B cell (primary cell): ENCODE data around the gene CHIT1. TPM values are rescaled to one million over a fixed set of nuclear protein-coding genes. Genes with fewer than 3 reads are reported as not detected.
"Not testable (repeated sequence)": the region's sequence is repeated elsewhere in the genome, so short reads cannot be mapped to it uniquely, and the experiment has no call there.

Experiments used
- ATAC-seq: fragments of 200-7000 bp; cut with Tn5 transposase; one replicate; pipeline ENCODE4 v1.10.0; 2021; ENCODE audit warnings: low read depth, mild to moderate bottlenecking, moderate number of reproducible peaks, moderate library complexity
- CTCF ChIA-PET: fragments of 350-600 bp; sonication (Branson Sonifier 250); formaldehyde crosslinking; loops from one replicate; lab custom pipeline; 2021; ENCODE audit warnings: antibody characterized with exemption, inconsistent platforms; lab: Charles Lee
- POLR2A ChIA-PET: fragments of 350-600 bp; sonication (Branson Sonifier 250); formaldehyde crosslinking; loops from one replicate; lab custom pipeline; 2021; ENCODE audit warnings: antibody characterized with exemption; lab: Charles Lee
- DNase-seq: peaks from one replicate; pipeline ENCODE4 v3.0.0; 2013
- H2AFZ ChIP-seq: 2 replicates; pipeline ENCODE4 v1.6.1; 2012; ENCODE audit warnings: mild to moderate bottlenecking, low read depth, low read length; ENCODE audit not compliant: insufficient read depth, poor library complexity, severe bottlenecking
- H3K27ac ChIP-seq, 2 donors: 1 replicate in 1 of 2; 2 replicates in 1 of 2; pipeline ENCODE4 v1.5.1; 2012 to 2013; ENCODE audit warnings: low read length in 2 of 2, mild to moderate bottlenecking in 2 of 2, moderate library complexity in 1 of 2
- H3K27me3 ChIP-seq, 4 experiments: fragments of 200-600 bp in 1 of 4; sonication (generic) in 1 of 4; replicated peaks in 1 of 4; 1 replicate in 2 of 4; 2 replicates in 2 of 4; pipeline versions ENCODE4 v1.6.1 to v1.7.0; 2013 to 2016; ENCODE audit warnings: low read length in 3 of 4, mild to moderate bottlenecking in 2 of 4, mixed read lengths in 1 of 4, moderate library complexity in 1 of 4; ENCODE audit not compliant: insufficient read depth in 4 of 4, control insufficient read depth in 3 of 4; ENCODE audit errors: control extremely low read depth in 1 of 4
- H3K36me3 ChIP-seq, 2 experiments: replicated peaks in 1 of 2; 1 replicate in 1 of 2; 2 replicates in 1 of 2; pipeline versions ENCODE4 v1.6.1 to v1.7.1; 2013; ENCODE audit warnings: low read length in 1 of 2; ENCODE audit not compliant: insufficient read depth in 2 of 2, control insufficient read depth in 1 of 2; ENCODE audit errors: control extremely low read depth in 1 of 2, extremely low read depth in 1 of 2
- H3K4me1 ChIP-seq, 2 donors: fragments of 200-600 bp in 1 of 2; sonication (generic) in 1 of 2; 1 replicate in 1 of 2; 2 replicates in 1 of 2; pipeline versions ENCODE4 v1.5.1 to v1.6.1; 2013 to 2017; ENCODE audit warnings: low read length in 2 of 2; ENCODE audit not compliant: control insufficient read depth in 2 of 2, insufficient read depth in 2 of 2
- H3K4me2 ChIP-seq: replicated peaks from 2 replicates; pipeline ENCODE3; 2012; ENCODE audit warnings: mild to moderate bottlenecking, low read depth, low read length; ENCODE audit not compliant: poor library complexity, severe bottlenecking
- H3K4me3 ChIP-seq, 5 experiments: fragments of 200-600 bp in 1 of 5; sonication (generic) in 1 of 5; 1 replicate in 3 of 5; 2 replicates in 2 of 5; pipeline versions ENCODE4 v1.5.1 to v1.7.0; 2011 to 2016; ENCODE audit warnings: low read length in 4 of 5, mild to moderate bottlenecking in 4 of 5, low read depth in 2 of 5, control low read depth in 1 of 5, moderate library complexity in 1 of 5; ENCODE audit not compliant: insufficient read depth in 1 of 5; ENCODE audit errors: control extremely low read depth in 1 of 5, extremely low read depth in 1 of 5
- H3K79me2 ChIP-seq: fragments of 200-600 bp; sonication (generic); one replicate; pipeline ENCODE4 v1.6.0; 2016; ENCODE audit warnings: low read length; ENCODE audit not compliant: control insufficient read depth, insufficient read depth
- H3K9ac ChIP-seq: fragments of 200-600 bp; sonication (generic); 2 replicates; pipeline ENCODE4 v1.6.1; 2017; ENCODE audit warnings: mild to moderate bottlenecking, low read length, moderate library complexity
- H3K9me3 ChIP-seq, 3 donors: one replicate each; pipeline versions ENCODE4 v1.6.1 to v1.7.1; 2013; ENCODE audit warnings: low read length in 2 of 3; ENCODE audit not compliant: control insufficient read depth in 2 of 3, insufficient read depth in 1 of 3; ENCODE audit errors: control extremely low read depth in 1 of 3
- H4K20me1 ChIP-seq: 2 replicates; pipeline ENCODE4 v1.6.0; 2012; ENCODE audit warnings: mild to moderate bottlenecking, low read length; ENCODE audit not compliant: insufficient read depth, control insufficient read depth, poor library complexity, severe bottlenecking
- H3K27ac Mint-ChIP-seq: one replicate; pipeline ENCODE4 v1.8.0; 2021; ENCODE audit warnings: mixed read lengths
- H3K27me3 Mint-ChIP-seq: one replicate; pipeline ENCODE4 v1.8.0; 2021; ENCODE audit warnings: mixed read lengths
- H3K4me1 Mint-ChIP-seq: one replicate; pipeline ENCODE4 v1.8.0; 2021; ENCODE audit warnings: mixed read lengths
- H3K4me3 Mint-ChIP-seq: one replicate; pipeline ENCODE4 v1.8.0; 2021; ENCODE audit warnings: mixed read lengths
- H3K9me3 Mint-ChIP-seq: one replicate; pipeline ENCODE4 v1.8.0; 2022; ENCODE audit warnings: mixed read lengths; ENCODE audit not compliant: insufficient read depth
- EZH2 ChIP-seq: IDR thresholded peaks from 2 replicates; pipeline ENCODE4 v1.6.1; 2012; ENCODE audit warnings: borderline replicate concordance, low read depth, mild to moderate bottlenecking, moderate library complexity, low read length; ENCODE audit not compliant: insufficient read depth, poor library complexity, severe bottlenecking
- WGBS: methylation state at CpG from one replicate; pipeline ENCODE4 v1.1.5; 2013; ENCODE audit warnings: missing lambda C conversion rate; ENCODE audit not compliant: insufficient coverage; 5-methylcytosine and 5-hydroxymethylcytosine counted together
- intact Hi-C: fragments of 100-400 bp; cut with micrococcal nuclease; formaldehyde crosslinking; loops from one replicate; pipeline ENCODE4 v1.10.0; 2022
- polyA plus RNA-seq: library from polyadenylated mRNA; depleted of rRNA; stranded (reverse); fragments of >200 nt; gene quantifications from 2 replicates; pipeline ENCODE4 v1.2.3, GENCODE V29; 2012
- total RNA-seq, 2 donors: library from RNA; stranded (reverse); fragments of 120-200 nt in 1 of 2; gene quantifications; 1 replicate in 1 of 2; 2 replicates in 1 of 2; pipeline versions ENCODE4 v1.2.3 to v1.2.4, GENCODE V29; 2013 to 2022
- TF ChIP-seq, protein P1 (sequence below): fragments of 200-600 bp; IDR thresholded peaks from one replicate; pipeline ENCODE4 v1.8.0; 2022; ENCODE audit warnings: antibody characterized with exemption, mild to moderate bottlenecking

CHIT1 gene
- total and polyA plus RNA-seq, 2 donors (not counting 1 experiment from before 2014, with no cell fraction given) = 2.0 to 8.2 TPM

- peaks cover 36% of the 10 kb centered on the region for H3K4me1 Mint-ChIP-seq
- Histone ChIP-seq H3K27ac (peak overlapping the region in 1 of 2 donors; percentile 45), H3K9me3 (no peaks in the 10 kb centered on the region), H3K4me3 (peak overlapping the region in 4 of 5 experiments; percentile 58 to 74 (median 63)), H3K27me3 (no peaks in the 10 kb centered on the region), H3K79me2 (peaks cover 31% of the 10 kb centered on the region), H3K9ac (peak overlapping the region; percentile 64), H3K36me3 (no peaks in the 10 kb centered on the region), H3K4me1 (peaks cover 35 to 45% of the 10 kb centered on the region in 2 donors), H3K4me2 (peak overlapping the region; percentile 77), H2AFZ (peak overlapping the region; percentile 74), H4K20me1 (no peaks in the 10 kb centered on the region)
- DNase-seq (no peak), ATAC-seq (no peak)
- no peaks in the 10 kb centered on the region for H3K9me3 Mint-ChIP-seq
- intact Hi-C loops = loop anchor here (1.0 to 2.0 kb wide), 4 partner anchors 72 to 434 kb away; no protein-coding TSS in a partner anchor
- POLR2A ChIA-PET = interaction anchor here (0.9 to 16.0 kb wide), 8 partner anchors 20 to 72 kb away, joined by 3 to 268 read pairs (median 12); partner anchors contain the start of gene BTG2
- no peaks in the 10 kb centered on the region for H3K27me3 Mint-ChIP-seq
- TF ChIP-seq, protein P1, sequence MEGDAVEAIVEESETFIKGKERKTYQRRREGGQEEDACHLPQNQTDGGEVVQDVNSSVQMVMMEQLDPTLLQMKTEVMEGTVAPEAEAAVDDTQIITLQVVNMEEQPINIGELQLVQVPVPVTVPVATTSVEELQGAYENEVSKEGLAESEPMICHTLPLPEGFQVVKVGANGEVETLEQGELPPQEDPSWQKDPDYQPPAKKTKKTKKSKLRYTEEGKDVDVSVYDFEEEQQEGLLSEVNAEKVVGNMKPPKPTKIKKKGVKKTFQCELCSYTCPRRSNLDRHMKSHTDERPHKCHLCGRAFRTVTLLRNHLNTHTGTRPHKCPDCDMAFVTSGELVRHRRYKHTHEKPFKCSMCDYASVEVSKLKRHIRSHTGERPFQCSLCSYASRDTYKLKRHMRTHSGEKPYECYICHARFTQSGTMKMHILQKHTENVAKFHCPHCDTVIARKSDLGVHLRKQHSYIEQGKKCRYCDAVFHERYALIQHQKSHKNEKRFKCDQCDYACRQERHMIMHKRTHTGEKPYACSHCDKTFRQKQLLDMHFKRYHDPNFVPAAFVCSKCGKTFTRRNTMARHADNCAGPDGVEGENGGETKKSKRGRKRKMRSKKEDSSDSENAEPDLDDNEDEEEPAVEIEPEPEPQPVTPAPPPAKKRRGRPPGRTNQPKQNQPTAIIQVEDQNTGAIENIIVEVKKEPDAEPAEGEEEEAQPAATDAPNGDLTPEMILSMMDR = no peak
- TF ChIP-seq EZH2 = no peak
- CTCF ChIA-PET = interaction anchor here (0.6 to 37.7 kb wide), 44 partner anchors 10 to 861 kb away, joined by 3 to 1776 read pairs (median 6); partner anchors contain the start of genes ATP2B4, BTG2, FMOD and OPTC
- peak overlapping the region; percentile 76 for H3K27ac Mint-ChIP-seq
- peak overlapping the region; percentile 89 for H3K4me3 Mint-ChIP-seq
- WGBS = 51% methylated on average over 7 of the region's 15 CpGs
These were observed 38.4 kb upstream of the CHIT1 start for GRCh38 chr1:203267912-203268311.

GRCh38 chr1:203267347-203267846 lies 37.9 kb upstream of the CHIT1 start:
- Mint-ChIP-seq H3K27me3 (no peaks in the 10 kb centered on the region), H3K4me1 (peaks cover 32% of the 10 kb centered on the region), H3K9me3 (no peaks in the 10 kb centered on the region), H3K27ac (peak overlapping the region; percentile 76), H3K4me3 (peak overlapping the region; percentile 89)
- Histone ChIP-seq H2AFZ (peak overlapping the region; percentile 74), H3K4me2 (peak overlapping the region; percentile 77), H3K36me3 (no peaks in the 10 kb centered on the region), H3K9me3 (no peaks in the 10 kb centered on the region), H4K20me1 (no peaks in the 10 kb centered on the region), H3K27ac (peak overlapping the region; percentile 45 to 58), H3K4me1 (peaks cover 30 to 40% of the 10 kb centered on the region in 2 donors), H3K79me2 (peaks cover 26% of the 10 kb centered on the region), H3K4me3 (peak overlapping the region; percentile 58 to 77 (median 65)), H3K27me3 (no peaks in the 10 kb centered on the region), H3K9ac (peak overlapping the region; percentile 64)
- CTCF ChIA-PET = interaction anchor here (0.6 to 37.7 kb wide), 47 partner anchors 10 to 861 kb away, joined by 3 to 1776 read pairs (median 6); partner anchors contain the start of genes ATP2B4, BTG2, FMOD and OPTC
- under 1% methylated on average over 20 of the region's 20 CpGs for WGBS
- ATAC-seq (peak; percentile 63), DNase-seq (peak; percentile 92)
- POLR2A ChIA-PET = interaction anchor here (0.8 to 16.0 kb wide), 10 partner anchors 21 to 220 kb away, joined by 3 to 268 read pairs (median 10); partner anchors contain the start of gene BTG2
- intact Hi-C loops = loop anchor here (1.0 kb wide), 3 partner anchors 73 to 435 kb away; no protein-coding TSS in a partner anchor
- TF ChIP-seq, protein P1 = peak; percentile 92
- TF ChIP-seq EZH2 = no peak

DNA sequence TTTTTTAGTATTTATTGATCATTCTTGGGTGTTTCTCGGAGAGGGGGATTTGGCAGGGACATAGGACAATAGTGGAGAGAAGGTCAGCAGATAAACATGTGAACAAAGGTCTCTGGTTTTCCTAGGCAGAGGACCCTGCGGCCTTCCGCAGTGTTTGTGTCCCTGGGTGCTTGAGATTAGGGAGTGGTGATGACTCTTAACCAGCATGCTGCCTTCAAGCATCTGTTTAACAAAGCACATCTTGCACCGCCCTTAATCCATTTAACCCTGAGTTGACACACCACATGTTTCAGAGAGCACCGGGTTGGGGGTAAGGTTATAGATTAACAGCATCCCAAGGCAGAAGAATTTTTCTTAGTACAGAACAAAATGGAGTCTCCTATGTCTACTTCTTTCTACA lies 36.7 kb upstream of the CHIT1 start:
- ATAC-seq, H3K4me3 Mint-ChIP-seq, H3K9me3 Mint-ChIP-seq, H2AFZ ChIP-seq, H3K4me3 ChIP-seq, H3K9me3 ChIP-seq, POLR2A ChIA-PET, H3K36me3 ChIP-seq, H4K20me1 ChIP-seq, H3K27ac ChIP-seq, intact Hi-C loops, H3K9ac ChIP-seq, H3K27ac Mint-ChIP-seq, DNase-seq, H3K27me3 Mint-ChIP-seq, H3K27me3 ChIP-seq: not testable (repeated sequence)
- CTCF ChIA-PET = interaction anchor here (1.1 to 37.7 kb wide), 11 partner anchors 15 to 437 kb away, joined by 3 to 1776 read pairs (median 23); partner anchors contain the start of genes ATP2B4, BTG2, FMOD and OPTC
- WGBS = no CpG with 5 or more reads among the region's 5 CpGs
- H3K4me1 ChIP-seq = peaks cover 22 to 27% of the 10 kb centered on the region in 2 donors
- peaks cover 14% of the 10 kb centered on the region for H3K79me2 ChIP-seq
- H3K4me2 ChIP-seq = peak overlapping the region; percentile 48
- peaks cover 23% of the 10 kb centered on the region for H3K4me1 Mint-ChIP-seq
